Endothelial cell of umbilical vein (primary cell): ENCODE results near the gene CDR2. TPM values are rescaled to one million over a fixed set of nuclear protein-coding genes. Genes with fewer than 3 reads are reported as not detected.

Experiments
- BruUV-seq: library from RNA; stranded (reverse); fragments of 400-500 nt; replicated peaks from 2 replicates; lab custom pipeline; 2021; lab: Mats Ljungman, UMichigan
- CTCF ChIA-PET: fragments of 300-600, 350-600 bp; sonication (Branson Sonifier 250); formaldehyde crosslinking; loops from one replicate; lab custom pipeline; 2021; ENCODE audit warnings: antibody characterized with exemption, inconsistent platforms; lab: Charles Lee
- POLR2A ChIA-PET: fragments of 300-600, 350-600 bp; sonication (Branson Sonifier 250); formaldehyde crosslinking; loops from one replicate; lab custom pipeline; 2021; ENCODE audit warnings: antibody characterized with exemption, inconsistent platforms; lab: Charles Lee
- DNase-seq: peaks from one replicate; pipeline ENCODE4 v3.0.0-alpha.2; 2011; ENCODE audit warnings: low read depth, low spot score
- FAIRE-seq: peaks from 2 replicates; lab custom pipeline; 2011; peaks lifted over from hg19 to GRCh38; lab: Jason Lieb, UNC
- H2AFZ ChIP-seq: 2 replicates; pipeline ENCODE4 v1.6.0; 2012; ENCODE audit warnings: low read depth, low read length, control low read depth, inconsistent platforms
- H3K27ac ChIP-seq: 2 replicates; pipeline ENCODE4 v1.5.1; 2011; ENCODE audit warnings: low read depth, mild to moderate bottlenecking, control low read depth, low read length, moderate library complexity; ENCODE audit not compliant: insufficient read depth
- H3K27me3 ChIP-seq, 2 experiments: 2 replicates each; pipeline versions ENCODE4 v1.6.0 to v1.6.1; 2011; ENCODE audit warnings: low read length in 2 of 2, mixed read lengths in 1 of 2; ENCODE audit not compliant: control insufficient read depth in 2 of 2, insufficient read depth in 2 of 2
- H3K36me3 ChIP-seq, 2 experiments: 2 replicates in 1 of 2; 3 replicates in 1 of 2; pipeline ENCODE4 v1.5.1; 2011; ENCODE audit warnings: low read length in 2 of 2, mild to moderate bottlenecking in 1 of 2, moderate library complexity in 1 of 2; ENCODE audit not compliant: control insufficient read depth in 2 of 2, insufficient read depth in 2 of 2; ENCODE audit errors: extremely low read depth in 1 of 2
- H3K4me1 ChIP-seq: 3 replicates; pipeline ENCODE4 v1.5.1; 2011; ENCODE audit warnings: mild to moderate bottlenecking, low read length; ENCODE audit not compliant: control insufficient read depth, insufficient read depth; ENCODE audit errors: extremely low read depth
- H3K4me2 ChIP-seq: 2 replicates; pipeline ENCODE4 v1.6.1; 2011; ENCODE audit warnings: low read length, control low read depth, mixed read lengths; ENCODE audit not compliant: insufficient read depth
- H3K4me3 ChIP-seq, 3 experiments: fragments of 200-600 bp in 1 of 3; sonication (generic), shearing (Covaris generic) in 1 of 3; replicated peaks in 1 of 3; 2 replicates each; pipeline ENCODE4 v1.5.1; 2011 to 2016; ENCODE audit warnings: control low read depth in 3 of 3, low read length in 3 of 3, mild to moderate bottlenecking in 2 of 3, inconsistent platforms in 1 of 3, low read depth in 1 of 3, moderate library complexity in 1 of 3; ENCODE audit not compliant: insufficient read depth in 1 of 3
- H3K79me2 ChIP-seq: 2 replicates; pipeline ENCODE4 v1.6.0; 2012; ENCODE audit warnings: low read length, inconsistent platforms; ENCODE audit not compliant: control insufficient read depth, insufficient read depth
- H3K9ac ChIP-seq: replicated peaks from 2 replicates; pipeline ENCODE3; 2011; ENCODE audit warnings: low read length, control low read depth; ENCODE audit not compliant: insufficient read depth; ENCODE audit errors: extremely low read depth
- H3K9me1 ChIP-seq: replicated peaks from 3 replicates; pipeline ENCODE4 v1.6.0; 2011; ENCODE audit warnings: mild to moderate bottlenecking, low read length; ENCODE audit not compliant: control insufficient read depth, insufficient read depth; ENCODE audit errors: extremely low read depth
- H3K9me3 ChIP-seq: replicated peaks from 2 replicates; pipeline ENCODE4 v1.5.1; 2012; ENCODE audit warnings: low read length, inconsistent platforms; ENCODE audit not compliant: control insufficient read depth, insufficient read depth
- H4K20me1 ChIP-seq: replicated peaks from 2 replicates; pipeline ENCODE3; 2011; ENCODE audit warnings: mild to moderate bottlenecking, low read length; ENCODE audit not compliant: control insufficient read depth, insufficient read depth; ENCODE audit errors: extremely low read depth
- EZH2 ChIP-seq: IDR thresholded peaks from 2 replicates; pipeline ENCODE4 v1.6.1; 2012; ENCODE audit warnings: borderline replicate concordance, low read depth, mild to moderate bottlenecking, moderate library complexity, low read length, inconsistent platforms; ENCODE audit not compliant: severe bottlenecking
- FOS ChIP-seq: IDR thresholded peaks from 2 replicates; pipeline ENCODE4 v1.6.1; 2011; ENCODE audit warnings: mild to moderate bottlenecking, low read length, moderate library complexity, borderline replicate concordance; ENCODE audit not compliant: insufficient read depth
- JUN ChIP-seq: IDR thresholded peaks from 2 replicates; pipeline ENCODE4 v1.6.1; 2011; ENCODE audit warnings: borderline replicate concordance, low read depth; ENCODE audit not compliant: insufficient read length, insufficient read depth
- MYC ChIP-seq: IDR thresholded peaks from one replicate; pipeline ENCODE4 v1.6.1; 2011; ENCODE audit warnings: mild to moderate bottlenecking, low read depth, low read length
- dilution Hi-C: fragments of 300-500 bp; cut with MboI; formaldehyde crosslinking; loops from one replicate; pipeline ENCODE4 v1.15.0; 2019; ENCODE audit warnings: low sequenced_read_pairs; ENCODE audit not compliant: extremely low pct_ligation_motif_present
- intact Hi-C: fragments of 100-400 bp; cut with micrococcal nuclease; formaldehyde crosslinking; loops from one replicate; pipeline ENCODE4 v1.10.0; 2022
- polyA plus RNA-seq, 4 experiments: library from polyadenylated mRNA; depleted of rRNA in 3 of 4; stranded (reverse) in 3 of 4; unstranded in 1 of 4; fragments of >200 nt; gene quantifications; 2 replicates each; pipeline versions ENCODE4 v1.2.1 to v1.2.3, GENCODE V29; 2011 to 2012; ENCODE audit warnings: missing spikeins in 1 of 4
- total RNA-seq: library from RNA; stranded (reverse); gene quantifications from 2 replicates; pipeline ENCODE4 v1.2.3, GENCODE V29; 2021
- TF ChIP-seq, protein P1 (sequence below), 2 donors: IDR thresholded peaks; 1 replicate in 1 of 2; 2 replicates in 1 of 2; pipeline ENCODE4 v1.5.1; 2011; ENCODE audit warnings: low read length in 2 of 2, mild to moderate bottlenecking in 2 of 2, moderate library complexity in 2 of 2, control low read depth in 1 of 2, inconsistent platforms in 1 of 2, low read depth in 1 of 2; ENCODE audit not compliant: insufficient read depth in 1 of 2; ENCODE audit errors: extremely low read depth in 1 of 2
- TF ChIP-seq, protein P2 (sequence below): IDR thresholded peaks from 2 replicates; pipeline ENCODE4 v1.6.1; 2011; ENCODE audit not compliant: insufficient read depth, insufficient read length

CDR2 gene
- total and polyA plus RNA-seq, 2 donors (not counting 3 experiments of a cell fraction or from before 2014, with no cell fraction given) = 35.3 to 61.9 TPM

DNA sequence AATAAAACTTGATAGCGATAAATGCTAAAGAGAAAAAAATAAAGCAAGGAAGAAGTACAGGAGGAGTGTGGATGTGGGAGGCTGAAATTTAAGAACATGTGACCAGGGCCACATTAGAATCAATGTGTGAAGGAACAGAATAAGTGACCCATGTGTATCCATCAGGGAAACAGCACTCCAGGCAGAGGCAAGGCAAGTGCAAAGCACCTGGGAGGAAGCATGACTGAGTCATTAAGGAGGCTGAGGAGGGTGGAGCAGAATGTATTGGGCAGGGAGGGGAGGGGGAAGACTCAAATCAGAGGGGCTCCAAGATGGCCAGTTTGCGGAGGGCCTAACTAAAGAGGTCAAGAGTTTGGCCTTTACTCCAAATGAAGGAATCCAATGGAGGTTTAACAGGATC lies 8.0 kb downstream of the CDR2 start:
- H3K4me2 ChIP-seq = no peak overlapping the region
- peaks cover 11 to 24% of the 10 kb centered on the region in 2 experiments for H3K36me3 ChIP-seq
- CTCF ChIA-PET = interaction anchor here (0.7 to 1.8 kb wide), 2 partner anchors 9 to 45 kb away, joined by 3 to 5 read pairs; no protein-coding TSS in a partner anchor
- peaks cover 2% of the 10 kb centered on the region for H3K9me1 ChIP-seq
- peaks cover 94% of the 10 kb centered on the region for H3K79me2 ChIP-seq
- peaks cover 7% of the 10 kb centered on the region for H4K20me1 ChIP-seq
- FAIRE-seq = no peak
- H3K27ac ChIP-seq = no peak overlapping the region
- no peak overlapping the region for H3K9ac ChIP-seq
- TF ChIP-seq, protein P1, sequence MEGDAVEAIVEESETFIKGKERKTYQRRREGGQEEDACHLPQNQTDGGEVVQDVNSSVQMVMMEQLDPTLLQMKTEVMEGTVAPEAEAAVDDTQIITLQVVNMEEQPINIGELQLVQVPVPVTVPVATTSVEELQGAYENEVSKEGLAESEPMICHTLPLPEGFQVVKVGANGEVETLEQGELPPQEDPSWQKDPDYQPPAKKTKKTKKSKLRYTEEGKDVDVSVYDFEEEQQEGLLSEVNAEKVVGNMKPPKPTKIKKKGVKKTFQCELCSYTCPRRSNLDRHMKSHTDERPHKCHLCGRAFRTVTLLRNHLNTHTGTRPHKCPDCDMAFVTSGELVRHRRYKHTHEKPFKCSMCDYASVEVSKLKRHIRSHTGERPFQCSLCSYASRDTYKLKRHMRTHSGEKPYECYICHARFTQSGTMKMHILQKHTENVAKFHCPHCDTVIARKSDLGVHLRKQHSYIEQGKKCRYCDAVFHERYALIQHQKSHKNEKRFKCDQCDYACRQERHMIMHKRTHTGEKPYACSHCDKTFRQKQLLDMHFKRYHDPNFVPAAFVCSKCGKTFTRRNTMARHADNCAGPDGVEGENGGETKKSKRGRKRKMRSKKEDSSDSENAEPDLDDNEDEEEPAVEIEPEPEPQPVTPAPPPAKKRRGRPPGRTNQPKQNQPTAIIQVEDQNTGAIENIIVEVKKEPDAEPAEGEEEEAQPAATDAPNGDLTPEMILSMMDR (IDR thresholded peaks at IDR 0.05; ENCODE audit: extremely low read depth in 1 of 2, insufficient read depth in 1 of 2, low read depth in 1 of 2, low read length in 2 of 2) = no peak
- peak; percentile 10 for TF ChIP-seq FOS
- no peak for DNase-seq
- intact Hi-C loops = no loop called here
- H3K4me1 ChIP-seq = peaks cover 39% of the 10 kb centered on the region
- no TSS peak for BruUV-seq
- H3K9me3 ChIP-seq = no peaks in the 10 kb centered on the region
- H2AFZ ChIP-seq = no peak overlapping the region
- POLR2A ChIA-PET = no interaction called here
- no peak overlapping the region for H3K4me3 ChIP-seq
- dilution Hi-C loops = no loop called here
- H3K27me3 ChIP-seq = no peaks in the 10 kb centered on the region

DNA sequence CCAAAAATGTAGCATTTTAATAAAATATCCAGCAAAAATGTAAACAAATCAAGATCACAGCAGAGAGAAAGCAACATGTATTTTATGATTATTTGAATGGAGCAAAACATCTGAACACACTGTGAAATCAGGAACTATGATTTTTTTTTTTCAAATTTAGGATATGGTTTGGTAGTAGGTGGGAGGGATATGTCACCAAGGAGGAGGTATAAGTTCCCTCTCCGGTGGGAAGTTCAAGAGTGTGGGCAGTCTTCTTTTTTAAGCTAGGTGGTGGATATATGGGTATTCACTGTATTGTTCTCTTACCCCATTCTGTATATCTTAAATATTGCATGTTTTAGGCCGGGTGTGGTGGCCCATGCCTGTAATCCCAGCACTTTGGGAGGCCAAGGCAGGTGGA lies 10.2 kb downstream of the CDR2 start:
- dilution Hi-C loops (no loop called here), intact Hi-C loops (no loop called here)
- peaks cover 13 to 33% of the 10 kb centered on the region in 2 experiments for H3K36me3 ChIP-seq
- no peak for TF ChIP-seq JUN
- no peak for TF ChIP-seq EZH2
- no peak for TF ChIP-seq MYC
- no peak for TF ChIP-seq FOS
- TF ChIP-seq, protein P1 (IDR thresholded peaks at IDR 0.05; ENCODE audit: extremely low read depth in 1 of 2, insufficient read depth in 1 of 2, low read depth in 1 of 2, low read length in 2 of 2) = no peak
- TF ChIP-seq, protein P2, sequence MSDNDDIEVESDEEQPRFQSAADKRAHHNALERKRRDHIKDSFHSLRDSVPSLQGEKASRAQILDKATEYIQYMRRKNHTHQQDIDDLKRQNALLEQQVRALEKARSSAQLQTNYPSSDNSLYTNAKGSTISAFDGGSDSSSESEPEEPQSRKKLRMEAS = no peak
- H2AFZ ChIP-seq = no peak overlapping the region
- no peak overlapping the region for H3K27ac ChIP-seq
- FAIRE-seq = no peak
- ChIA-PET POLR2A (no interaction called here), CTCF (interaction anchor here (1.1 kb wide), 2 partner anchors 10 to 43 kb away, joined by 3 read pairs; no protein-coding TSS in a partner anchor)
- peaks cover 2% of the 10 kb centered on the region for H3K9me1 ChIP-seq
- H3K4me2 ChIP-seq = no peak overlapping the region
- no peaks in the 10 kb centered on the region for H3K9me3 ChIP-seq
- no peak for DNase-seq
- no peaks in the 10 kb centered on the region for H3K27me3 ChIP-seq
- H3K4me3 ChIP-seq = no peak overlapping the region
- peaks cover 21% of the 10 kb centered on the region for H3K4me1 ChIP-seq
- no peak overlapping the region for H3K9ac ChIP-seq
- H3K79me2 ChIP-seq = peaks cover 92% of the 10 kb centered on the region
- BruUV-seq = no TSS peak
- H4K20me1 ChIP-seq = peaks cover 7% of the 10 kb centered on the region
